ENCODE results near the gene MRPL19.

Gene MRPL19

DNA sequence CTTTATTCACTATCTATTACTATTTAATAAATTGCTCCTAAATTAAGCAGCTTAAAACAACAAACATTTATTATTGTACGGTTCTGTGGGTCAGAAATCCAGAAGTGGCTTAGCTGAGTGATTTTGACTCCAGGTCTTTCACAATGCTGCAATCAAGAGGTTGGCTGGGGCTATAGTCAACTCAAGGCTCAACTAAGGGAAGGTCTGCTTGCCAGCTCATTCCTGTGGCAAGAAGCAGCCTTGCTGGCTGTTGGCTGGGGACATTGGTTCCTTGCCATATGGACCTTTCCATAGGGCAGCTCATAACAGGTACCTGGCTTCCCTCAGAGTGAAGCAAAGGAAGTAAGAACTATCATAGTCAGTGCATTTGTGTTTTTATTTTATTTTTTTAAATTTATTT, 5.0 kb upstream of the MRPL19 start:
- TF ChIP-seq, protein P1, sequence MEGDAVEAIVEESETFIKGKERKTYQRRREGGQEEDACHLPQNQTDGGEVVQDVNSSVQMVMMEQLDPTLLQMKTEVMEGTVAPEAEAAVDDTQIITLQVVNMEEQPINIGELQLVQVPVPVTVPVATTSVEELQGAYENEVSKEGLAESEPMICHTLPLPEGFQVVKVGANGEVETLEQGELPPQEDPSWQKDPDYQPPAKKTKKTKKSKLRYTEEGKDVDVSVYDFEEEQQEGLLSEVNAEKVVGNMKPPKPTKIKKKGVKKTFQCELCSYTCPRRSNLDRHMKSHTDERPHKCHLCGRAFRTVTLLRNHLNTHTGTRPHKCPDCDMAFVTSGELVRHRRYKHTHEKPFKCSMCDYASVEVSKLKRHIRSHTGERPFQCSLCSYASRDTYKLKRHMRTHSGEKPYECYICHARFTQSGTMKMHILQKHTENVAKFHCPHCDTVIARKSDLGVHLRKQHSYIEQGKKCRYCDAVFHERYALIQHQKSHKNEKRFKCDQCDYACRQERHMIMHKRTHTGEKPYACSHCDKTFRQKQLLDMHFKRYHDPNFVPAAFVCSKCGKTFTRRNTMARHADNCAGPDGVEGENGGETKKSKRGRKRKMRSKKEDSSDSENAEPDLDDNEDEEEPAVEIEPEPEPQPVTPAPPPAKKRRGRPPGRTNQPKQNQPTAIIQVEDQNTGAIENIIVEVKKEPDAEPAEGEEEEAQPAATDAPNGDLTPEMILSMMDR (IDR thresholded peaks at IDR 0.05; ENCODE audit: low read length, missing control alignments): no peak
- H3K4me3 ChIP-seq (replicated peaks; ENCODE audit: low read depth, low read length): no peak overlapping the region
- peak; percentile 50 for DNase-seq (ENCODE audit: low read depth)

DNA sequence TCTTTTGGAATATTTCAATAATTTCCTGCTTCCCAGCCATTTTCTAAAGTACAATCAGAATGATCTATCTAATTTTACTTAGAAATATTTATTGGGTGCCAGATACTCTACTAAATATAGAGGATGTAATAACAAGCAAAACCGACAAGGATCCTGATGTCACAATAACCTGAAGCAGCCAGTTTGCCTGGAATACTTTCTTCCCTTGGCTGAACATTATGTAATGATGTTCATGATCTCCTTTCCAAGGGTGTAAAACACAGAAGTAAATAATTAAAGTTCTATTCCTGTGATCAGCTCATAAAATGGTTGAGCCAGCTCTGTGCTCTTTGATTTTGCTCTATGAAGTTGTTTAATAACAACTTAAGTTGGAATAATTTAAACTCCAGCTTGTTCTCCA, 2.6 kb upstream of the MRPL19 start:
- no peak for DNase-seq (ENCODE audit: low read depth)
- H3K4me3 ChIP-seq (replicated peaks; ENCODE audit: low read depth, low read length): no peak overlapping the region
- TF ChIP-seq, protein P1 (IDR thresholded peaks at IDR 0.05; ENCODE audit: low read length, missing control alignments): no peak

DNA sequence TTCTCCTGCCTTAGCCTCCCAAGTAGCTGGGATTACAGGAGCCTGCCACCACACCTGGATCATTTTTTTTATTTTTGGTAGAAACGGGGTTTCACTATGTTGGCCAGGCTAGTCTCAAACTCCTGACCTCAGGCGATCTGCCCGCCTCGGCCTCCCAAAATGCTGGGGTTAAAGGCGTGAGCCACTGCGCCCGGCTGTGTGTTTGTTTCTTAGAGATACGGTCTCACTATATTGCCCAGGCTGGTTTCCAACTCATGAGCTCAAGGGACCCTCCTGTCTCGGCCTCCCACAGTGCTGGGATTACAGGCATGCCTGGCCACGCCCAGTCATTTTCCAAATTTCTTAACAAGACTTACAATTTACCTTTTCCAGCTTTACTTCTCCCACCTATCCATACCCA, 940 bp upstream of the MRPL19 start:
- TF ChIP-seq, protein P1 (IDR thresholded peaks at IDR 0.05; ENCODE audit: low read length, missing control alignments): no peak
- DNase-seq (ENCODE audit: low read depth): no peak
- no peak overlapping the region for H3K4me3 ChIP-seq (replicated peaks; ENCODE audit: low read depth, low read length)

DNA sequence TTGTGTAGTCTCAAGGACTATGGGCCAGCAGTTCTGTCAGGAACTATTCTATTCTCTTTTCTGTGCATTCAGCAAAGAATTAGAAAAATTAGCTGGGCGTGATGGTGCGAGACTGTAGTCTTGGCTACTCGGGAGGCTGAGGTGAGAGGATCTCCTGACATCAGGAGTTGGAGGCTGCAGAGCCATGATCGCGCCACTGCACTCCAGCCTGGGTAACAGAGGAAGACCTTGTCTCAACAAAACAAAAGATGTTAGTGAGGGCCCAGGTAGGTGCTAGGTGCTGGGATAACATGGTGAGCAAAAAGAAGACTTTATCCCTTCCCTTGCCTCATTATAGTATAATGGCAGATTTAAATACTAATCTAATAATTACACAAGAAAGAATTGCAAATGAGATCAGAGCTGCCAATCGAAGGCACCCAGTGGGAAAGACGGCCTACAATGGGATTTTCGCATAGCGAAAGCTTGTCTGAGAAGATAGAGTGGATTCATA, 447 bp upstream of the MRPL19 start:
- DNase-seq (ENCODE audit: low read depth): no peak
- peak overlapping the region; percentile 94 for H3K4me3 ChIP-seq (replicated peaks; ENCODE audit: low read depth, low read length)
- TF ChIP-seq, protein P1 (IDR thresholded peaks at IDR 0.05; ENCODE audit: low read length, missing control alignments): no peak

DNA sequence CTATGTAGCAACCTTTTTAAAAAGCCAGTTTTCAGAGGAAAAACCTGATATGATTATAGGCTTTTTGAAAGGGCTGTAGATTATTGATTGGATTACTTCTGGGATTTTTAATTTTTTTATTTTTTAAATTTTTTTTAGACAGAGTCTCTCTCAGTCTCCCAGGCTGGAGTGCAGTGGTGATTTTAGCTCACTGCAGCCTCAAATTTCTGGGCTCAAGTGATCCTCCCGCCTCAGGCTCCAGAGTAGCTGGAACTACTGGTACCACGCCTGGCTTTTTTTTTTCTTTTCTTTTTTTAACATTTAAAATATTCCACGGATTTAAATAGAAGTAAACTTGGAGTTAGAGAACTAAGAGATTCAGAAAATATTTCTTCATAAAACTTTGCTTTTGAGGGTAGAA, 1.2 kb downstream of the MRPL19 start:
- H3K4me3 ChIP-seq (replicated peaks; ENCODE audit: low read depth, low read length): peak overlapping the region; percentile 94
- TF ChIP-seq, protein P1 (IDR thresholded peaks at IDR 0.05; ENCODE audit: low read length, missing control alignments): no peak
- DNase-seq (ENCODE audit: low read depth): peak; percentile 16

DNA sequence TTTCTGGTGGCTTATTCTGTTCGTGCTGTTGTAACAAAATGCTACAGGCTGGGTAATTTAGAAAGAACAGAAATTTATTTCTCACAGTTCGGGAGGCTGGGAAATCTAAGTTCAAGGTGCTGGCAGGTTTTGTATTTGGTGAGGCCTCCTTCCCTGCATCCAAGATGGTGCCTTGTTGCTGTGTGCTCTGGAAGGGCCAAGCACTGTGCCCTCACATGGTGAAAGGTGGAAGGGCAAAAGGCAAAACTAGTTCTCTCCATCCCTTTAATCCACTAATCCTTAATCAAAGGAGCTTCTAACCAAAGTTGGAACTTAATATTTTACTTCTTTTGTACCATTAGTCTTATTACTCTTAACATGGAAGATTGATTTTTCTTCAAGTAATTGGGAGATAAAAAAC, 7.4 kb downstream of the MRPL19 start:
- no peak overlapping the region for H3K4me3 ChIP-seq (replicated peaks; ENCODE audit: low read depth, low read length)
- TF ChIP-seq, protein P1 (IDR thresholded peaks at IDR 0.05; ENCODE audit: low read length, missing control alignments): no peak
- no peak for DNase-seq (ENCODE audit: low read depth)

DNA sequence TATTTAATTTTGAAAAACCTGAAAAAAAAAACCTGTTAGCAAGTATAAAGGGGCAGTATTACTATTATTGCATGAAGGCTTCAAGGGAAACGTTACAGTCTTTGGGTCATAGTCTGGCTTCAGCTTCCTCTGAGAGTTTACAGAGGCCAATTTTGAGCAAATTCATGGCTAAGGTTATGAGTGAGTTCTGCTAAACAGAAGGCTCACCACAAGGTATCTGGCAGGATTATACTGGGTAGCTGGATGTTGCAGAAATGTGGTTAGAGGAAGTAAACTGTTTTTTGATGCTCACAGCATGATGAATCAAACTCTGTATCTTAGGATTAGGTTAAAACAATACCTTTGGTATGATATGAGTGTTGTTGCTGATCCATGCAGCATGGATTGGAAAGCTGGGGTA, 9.3 kb downstream of the MRPL19 start:
- no peak overlapping the region for H3K4me3 ChIP-seq (replicated peaks; ENCODE audit: low read depth, low read length)
- TF ChIP-seq, protein P1 (IDR thresholded peaks at IDR 0.05; ENCODE audit: low read length, missing control alignments): no peak
- no peak for DNase-seq (ENCODE audit: low read depth)

All from fibroblast of pulmonary artery (primary cell).